ENCODE measurements around the gene AGA.

The AGA gene

GRCh38 chr4:177447417-177448004 is 5.3 kb upstream of the AGA start:
- Histone ChIP-seq H2AFZ (ENCODE audit: low read depth) (no peak overlapping the region), H3K4me2 (no peak overlapping the region), H4K20me1 (ENCODE audit: insufficient read depth) (no peaks in the 10 kb centered on the region), H3K79me2 (ENCODE audit: insufficient read depth, low read depth) (no peaks in the 10 kb centered on the region), H3K36me3 (ENCODE audit: insufficient read depth) (no peaks in the 10 kb centered on the region), H3K27me3 (ENCODE audit: insufficient read depth, low read depth) (no peaks in the 10 kb centered on the region), H3K4me1 (ENCODE audit: low read depth, poor library complexity, severe bottlenecking) (peaks cover 3% of the 10 kb centered on the region), H3K27ac (no peak overlapping the region), H3K9ac (no peak overlapping the region), H3K4me3 (IDR thresholded peaks at IDR 0.05; ENCODE audit: insufficient read depth, low read depth, low read length) (no peak overlapping the region)
- TF ChIP-seq CTCF (conservative IDR thresholded peaks at IDR 0.05; ENCODE audit: low read depth, low read length) = no peak

GRCh38 chr4:177446586-177446985 is 4.3 kb upstream of the AGA start:
- no peaks in the 10 kb centered on the region for H4K20me1 ChIP-seq (ENCODE audit: insufficient read depth)
- no peak for TF ChIP-seq CTCF (conservative IDR thresholded peaks at IDR 0.05; ENCODE audit: low read depth, low read length)
- no peak overlapping the region for H3K4me3 ChIP-seq (IDR thresholded peaks at IDR 0.05; ENCODE audit: insufficient read depth, low read depth, low read length)
- H3K4me1 ChIP-seq (ENCODE audit: low read depth, poor library complexity, severe bottlenecking) = peaks cover 3% of the 10 kb centered on the region
- no peak overlapping the region for H3K27ac ChIP-seq
- H3K79me2 ChIP-seq (ENCODE audit: insufficient read depth, low read depth) = no peaks in the 10 kb centered on the region
- no peaks in the 10 kb centered on the region for H3K36me3 ChIP-seq (ENCODE audit: insufficient read depth)
- no peak overlapping the region for H2AFZ ChIP-seq (ENCODE audit: low read depth)
- H3K4me2 ChIP-seq = no peak overlapping the region
- no peak overlapping the region for H3K9ac ChIP-seq
- no peaks in the 10 kb centered on the region for H3K27me3 ChIP-seq (ENCODE audit: insufficient read depth, low read depth)

GRCh38 chr4:177444911-177445736 is 2.9 kb upstream of the AGA start:
- Histone ChIP-seq H3K9ac (no peak overlapping the region), H3K36me3 (ENCODE audit: insufficient read depth) (no peaks in the 10 kb centered on the region), H3K79me2 (ENCODE audit: insufficient read depth, low read depth) (no peaks in the 10 kb centered on the region), H3K4me1 (ENCODE audit: low read depth, poor library complexity, severe bottlenecking) (peaks cover 11% of the 10 kb centered on the region), H3K27me3 (ENCODE audit: insufficient read depth, low read depth) (no peaks in the 10 kb centered on the region), H3K27ac (no peak overlapping the region), H4K20me1 (ENCODE audit: insufficient read depth) (no peaks in the 10 kb centered on the region), H2AFZ (ENCODE audit: low read depth) (no peak overlapping the region), H3K4me2 (no peak overlapping the region), H3K4me3 (IDR thresholded peaks at IDR 0.05; ENCODE audit: insufficient read depth, low read depth, low read length) (no peak overlapping the region)
- TF ChIP-seq CTCF (conservative IDR thresholded peaks at IDR 0.05; ENCODE audit: low read depth, low read length) = no peak

- H4K20me1 ChIP-seq (ENCODE audit: insufficient read depth) = no peaks in the 10 kb centered on the region
- H3K4me1 ChIP-seq (ENCODE audit: low read depth, poor library complexity, severe bottlenecking) = peaks cover 19% of the 10 kb centered on the region
- peak overlapping the region; percentile 87 for H2AFZ ChIP-seq (ENCODE audit: low read depth)
- no peaks in the 10 kb centered on the region for H3K36me3 ChIP-seq (ENCODE audit: insufficient read depth)
- H3K4me3 ChIP-seq (IDR thresholded peaks at IDR 0.05; ENCODE audit: insufficient read depth, low read depth, low read length) = peak overlapping the region; percentile 29
- peak overlapping the region; percentile 91 for H3K9ac ChIP-seq
- peak overlapping the region; percentile 95 for H3K27ac ChIP-seq
- no peak; the same call in 1 of the 2 replicates for TF ChIP-seq CTCF (conservative IDR thresholded peaks at IDR 0.05; ENCODE audit: low read depth, low read length)
- H3K4me2 ChIP-seq = peak overlapping the region; percentile 75
- H3K79me2 ChIP-seq (ENCODE audit: insufficient read depth, low read depth) = no peaks in the 10 kb centered on the region
- H3K27me3 ChIP-seq (ENCODE audit: insufficient read depth, low read depth) = no peaks in the 10 kb centered on the region
Observed at GRCh38 chr4:177441061-177441802, 1.0 kb downstream of the AGA start.

Measured in KMS-11 (cell line).